Suprapubic skin (tissue), 4 donors: Measurements from ENCODE around the gene OPALIN. TPM values are rescaled to one million over a fixed set of nuclear protein-coding genes. Genes with fewer than 3 reads are reported as not detected.

Experiments
- DNase-seq, 2 donors: peaks; one replicate each; pipeline ENCODE4 v3.0.0-alpha.2; 2019; ENCODE audit warnings: low spot score in 2 of 2
- H3K27ac ChIP-seq: fragments of 200-600 bp; sonication (generic); one replicate; pipeline ENCODE4 v1.5.1; 2019
- H3K27me3 ChIP-seq: fragments of 200-600 bp; sonication (generic); one replicate; pipeline ENCODE4 v1.5.1; 2019
- H3K36me3 ChIP-seq: fragments of 200-600 bp; sonication (generic); one replicate; pipeline ENCODE4 v1.5.1; 2019
- H3K4me1 ChIP-seq: fragments of 200-600 bp; sonication (generic); one replicate; pipeline ENCODE4 v1.5.1; 2019
- H3K4me3 ChIP-seq: fragments of 200-600 bp; sonication (generic); one replicate; pipeline ENCODE4 v1.5.1; 2019; ENCODE audit warnings: mild to moderate bottlenecking
- H3K9me3 ChIP-seq: fragments of 200-600 bp; sonication (generic); one replicate; pipeline ENCODE4 v1.5.1; 2019
- EP300 ChIP-seq: sonication (generic); formaldehyde crosslinking; IDR thresholded peaks from one replicate; pipeline ENCODE4 v1.6.1; 2017; ENCODE audit warnings: antibody characterized with exemption
- POLR2A ChIP-seq, 2 donors: fragments of 450-650 bp; IDR thresholded peaks; one replicate each; pipeline ENCODE4 v1.6.1; 2017; ENCODE audit warnings: antibody characterized with exemption in 2 of 2, mild to moderate bottlenecking in 2 of 2, moderate library complexity in 2 of 2
- POLR2AphosphoS5 ChIP-seq, 3 donors: sonication (generic); formaldehyde crosslinking; IDR thresholded peaks; one replicate each; pipeline ENCODE4 v1.6.1; 2017; ENCODE audit warnings: antibody characterized with exemption in 3 of 3
- WGBS: methylation state at CpG from one replicate; pipeline ENCODE4 v1.1.5; 2018; 5-methylcytosine and 5-hydroxymethylcytosine counted together
- total RNA-seq, 4 donors: library from RNA; depleted of rRNA; stranded (reverse); fragments of >200 nt; gene quantifications; one replicate each; pipeline ENCODE4 v1.1.0, GENCODE V29; 2016
- TF ChIP-seq, protein P1 (sequence below), 2 donors: fragments of 200-600 bp in 1 of 2; fragments of 450-650 bp in 1 of 2; sonication (generic) in 1 of 2; IDR thresholded peaks; one replicate each; pipeline ENCODE4 v1.5.1; 2016 to 2019; ENCODE audit warnings: antibody characterized with exemption in 2 of 2, mild to moderate bottlenecking in 1 of 2, moderate library complexity in 1 of 2

OPALIN gene
- total RNA-seq, 4 donors from 2014 or later: not detected

DNA sequence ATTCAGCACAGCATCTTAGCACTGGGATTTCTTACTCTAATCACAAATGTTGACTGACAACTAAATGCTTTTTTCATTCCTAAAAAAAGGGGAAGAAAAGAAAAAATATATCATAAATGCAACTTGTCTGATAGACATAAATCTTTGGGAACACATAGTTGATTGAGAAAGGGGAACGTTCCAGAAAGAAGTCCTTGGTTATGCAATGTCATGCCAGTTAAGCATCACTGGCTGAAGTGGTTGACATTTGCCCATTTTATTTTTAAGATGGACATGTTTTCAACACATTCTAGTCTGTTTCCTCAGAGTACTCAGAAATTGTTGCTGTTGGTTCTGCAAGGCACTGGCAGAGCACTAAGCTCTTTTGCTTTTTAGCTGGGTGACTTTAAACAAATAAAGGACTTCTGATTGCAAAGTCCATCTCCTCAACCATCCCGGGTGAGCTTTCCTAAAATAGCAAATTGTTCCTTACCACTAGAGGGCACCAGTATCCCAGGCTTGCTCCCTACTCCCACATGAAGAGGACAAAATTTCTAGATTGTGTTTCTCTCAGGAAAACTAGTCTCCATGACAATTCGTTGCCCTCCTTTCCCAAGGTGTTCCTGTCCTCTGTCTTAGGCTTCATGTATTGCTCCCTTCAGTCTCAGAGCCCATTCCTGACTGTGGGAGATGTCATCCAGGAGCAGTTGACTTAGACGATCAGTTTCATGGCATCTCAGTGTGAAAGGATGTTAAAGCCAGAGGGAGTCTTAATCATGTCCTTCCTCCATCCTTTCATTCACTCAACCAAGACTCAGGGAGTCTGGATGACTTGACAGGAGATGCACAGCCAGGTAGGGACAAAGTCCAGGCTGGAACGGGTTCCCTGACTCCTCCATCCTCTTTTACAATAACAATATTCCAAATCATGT lies 23.9 kb downstream of the OPALIN start:
- Histone ChIP-seq H3K36me3 (no peaks in the 10 kb centered on the region), H3K27me3 (peaks cover 37% of the 10 kb centered on the region), H3K9me3 (no peaks in the 10 kb centered on the region), H3K4me1 (peaks cover 3% of the 10 kb centered on the region), H3K4me3 (no peak overlapping the region), H3K27ac (no peak overlapping the region)
- WGBS: 43% methylated on average over 5 of the region's 5 CpGs
- TF ChIP-seq, protein P1, sequence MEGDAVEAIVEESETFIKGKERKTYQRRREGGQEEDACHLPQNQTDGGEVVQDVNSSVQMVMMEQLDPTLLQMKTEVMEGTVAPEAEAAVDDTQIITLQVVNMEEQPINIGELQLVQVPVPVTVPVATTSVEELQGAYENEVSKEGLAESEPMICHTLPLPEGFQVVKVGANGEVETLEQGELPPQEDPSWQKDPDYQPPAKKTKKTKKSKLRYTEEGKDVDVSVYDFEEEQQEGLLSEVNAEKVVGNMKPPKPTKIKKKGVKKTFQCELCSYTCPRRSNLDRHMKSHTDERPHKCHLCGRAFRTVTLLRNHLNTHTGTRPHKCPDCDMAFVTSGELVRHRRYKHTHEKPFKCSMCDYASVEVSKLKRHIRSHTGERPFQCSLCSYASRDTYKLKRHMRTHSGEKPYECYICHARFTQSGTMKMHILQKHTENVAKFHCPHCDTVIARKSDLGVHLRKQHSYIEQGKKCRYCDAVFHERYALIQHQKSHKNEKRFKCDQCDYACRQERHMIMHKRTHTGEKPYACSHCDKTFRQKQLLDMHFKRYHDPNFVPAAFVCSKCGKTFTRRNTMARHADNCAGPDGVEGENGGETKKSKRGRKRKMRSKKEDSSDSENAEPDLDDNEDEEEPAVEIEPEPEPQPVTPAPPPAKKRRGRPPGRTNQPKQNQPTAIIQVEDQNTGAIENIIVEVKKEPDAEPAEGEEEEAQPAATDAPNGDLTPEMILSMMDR (IDR thresholded peaks at IDR 0.05): peak in 1 of 2 donors; percentile 66
- no peak for TF ChIP-seq POLR2A (IDR thresholded peaks at IDR 0.05)
- DNase-seq: no peak

DNA sequence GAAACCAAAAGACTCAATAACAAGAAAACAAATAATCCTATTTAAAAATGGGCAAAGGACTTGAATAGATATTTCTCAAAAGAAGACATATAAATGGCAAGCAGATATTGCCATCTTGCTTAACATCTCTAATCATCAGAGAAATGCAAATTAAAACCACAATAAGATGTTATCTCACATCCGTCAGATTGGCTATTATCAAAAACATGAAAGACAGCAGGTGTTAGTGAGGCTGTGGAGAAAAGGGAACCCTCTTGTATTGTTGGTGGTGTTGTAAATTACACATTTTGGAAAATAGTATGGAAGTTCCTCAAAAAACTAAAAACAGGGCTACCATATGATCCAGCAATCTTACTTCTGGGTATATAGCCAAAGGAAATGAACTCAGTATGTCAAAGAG lies 25.7 kb downstream of the OPALIN start:
- TF ChIP-seq POLR2A (IDR thresholded peaks at IDR 0.05) (no peak), POLR2AphosphoS5 (IDR thresholded peaks at IDR 0.05) (no peak), EP300 (no peak)
- TF ChIP-seq, protein P1 (IDR thresholded peaks at IDR 0.05): no peak
- Histone ChIP-seq H3K27me3 (peaks cover 46% of the 10 kb centered on the region), H3K27ac (no peak overlapping the region), H3K4me3 (no peak overlapping the region), H3K9me3 (no peaks in the 10 kb centered on the region), H3K36me3 (no peaks in the 10 kb centered on the region), H3K4me1 (peaks cover 3% of the 10 kb centered on the region)
- 40% methylated on average over 1 of the region's 1 CpG for WGBS
- no peak for DNase-seq

DNA sequence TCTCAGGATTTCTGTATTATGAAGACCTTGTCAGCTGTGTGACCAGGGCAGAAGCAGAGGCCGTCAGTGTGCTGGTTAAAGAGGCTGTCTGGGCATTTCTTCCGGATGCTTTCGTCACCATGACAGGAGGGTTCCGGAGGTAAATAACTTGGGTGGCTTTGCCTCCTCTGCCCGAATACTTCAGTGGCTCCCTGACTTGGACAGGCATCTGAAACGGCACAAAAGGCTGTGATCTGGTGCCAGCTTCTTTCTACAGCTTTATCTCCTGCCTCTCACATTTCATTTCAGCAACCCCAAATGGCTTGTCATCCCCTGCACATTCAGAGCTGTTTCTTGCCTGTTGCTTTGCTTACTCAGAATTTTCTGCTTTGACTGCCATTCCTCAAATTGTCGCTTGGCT lies 31.3 kb downstream of the OPALIN start:
- 66% methylated on average over 7 of the region's 7 CpGs for WGBS
- no peak overlapping the region for H3K4me3 ChIP-seq
- H3K27me3 ChIP-seq: peaks cover 46% of the 10 kb centered on the region
- no peak for TF ChIP-seq EP300
- TF ChIP-seq POLR2AphosphoS5 (IDR thresholded peaks at IDR 0.05): no peak
- TF ChIP-seq, protein P1 (IDR thresholded peaks at IDR 0.05): no peak
- TF ChIP-seq POLR2A (IDR thresholded peaks at IDR 0.05): no peak
- H3K9me3 ChIP-seq: no peaks in the 10 kb centered on the region
- no peaks in the 10 kb centered on the region for H3K4me1 ChIP-seq
- no peaks in the 10 kb centered on the region for H3K36me3 ChIP-seq
- no peak overlapping the region for H3K27ac ChIP-seq
- no peak for DNase-seq

DNA sequence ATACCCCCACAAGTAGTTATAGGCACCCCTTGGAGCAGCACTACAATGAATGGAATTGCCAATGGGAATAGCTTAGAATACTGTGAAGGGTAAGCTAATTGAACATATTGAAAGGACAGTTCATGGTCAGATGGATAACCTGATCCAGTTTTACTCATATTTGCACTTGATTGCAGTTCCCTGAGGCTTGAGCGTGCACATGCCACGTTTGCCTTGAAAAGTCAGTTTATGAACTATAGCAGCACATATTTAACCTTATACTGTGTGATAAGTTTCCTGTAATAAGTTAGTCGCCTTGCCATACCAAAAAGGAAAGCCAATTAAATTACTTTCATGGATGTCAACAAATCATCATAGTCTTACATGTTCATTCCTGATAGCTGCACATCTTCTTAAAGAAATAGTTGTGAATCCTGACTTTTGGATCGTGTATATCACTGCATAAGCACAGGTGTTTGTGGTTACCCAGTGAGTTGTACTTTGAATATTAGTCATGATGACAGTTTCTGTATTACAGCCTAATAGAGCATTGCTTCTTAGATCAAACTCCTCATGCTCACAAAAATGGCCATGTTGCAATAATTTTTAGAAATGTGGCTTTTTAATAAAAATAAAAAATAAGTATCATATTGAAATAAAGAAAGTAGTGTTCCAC lies 33.0 kb downstream of the OPALIN start:
- Histone ChIP-seq H3K4me1 (no peaks in the 10 kb centered on the region), H3K4me3 (no peak overlapping the region), H3K27me3 (peaks cover 37% of the 10 kb centered on the region), H3K36me3 (no peaks in the 10 kb centered on the region), H3K27ac (no peak overlapping the region), H3K9me3 (no peaks in the 10 kb centered on the region)
- WGBS: 71% methylated on average over 4 of the region's 4 CpGs
- no peak for DNase-seq
- TF ChIP-seq, protein P1 (IDR thresholded peaks at IDR 0.05): no peak
- TF ChIP-seq POLR2AphosphoS5 (IDR thresholded peaks at IDR 0.05) (no peak), EP300 (no peak), POLR2A (IDR thresholded peaks at IDR 0.05) (no peak)

DNA sequence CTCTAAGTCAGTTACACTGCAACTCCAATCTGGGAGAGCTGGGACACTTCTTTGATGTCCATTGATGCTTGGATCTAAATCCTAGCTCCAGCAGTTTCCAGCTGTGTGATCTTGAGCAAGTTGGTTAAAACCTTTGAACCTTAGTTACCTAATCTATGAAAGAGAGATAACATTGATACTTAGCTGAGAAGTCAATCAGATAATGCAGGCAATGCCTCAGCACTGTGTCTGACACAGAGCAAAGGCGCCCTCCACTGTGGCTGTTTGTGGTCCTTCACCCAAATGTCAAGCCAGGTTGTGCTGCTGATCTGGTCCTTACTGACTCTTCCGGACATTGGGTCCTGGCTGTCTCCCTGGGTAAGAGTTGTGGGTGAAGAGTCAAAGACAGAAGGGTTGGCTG lies 34.4 kb downstream of the OPALIN start:
- 80% methylated on average over 2 of the region's 2 CpGs for WGBS
- Histone ChIP-seq H3K27ac (no peak overlapping the region), H3K4me3 (no peak overlapping the region), H3K4me1 (no peaks in the 10 kb centered on the region), H3K36me3 (no peaks in the 10 kb centered on the region), H3K27me3 (peaks cover 31% of the 10 kb centered on the region), H3K9me3 (no peaks in the 10 kb centered on the region)
- no peak for DNase-seq
- no peak for TF ChIP-seq POLR2A (IDR thresholded peaks at IDR 0.05)
- TF ChIP-seq EP300: no peak
- TF ChIP-seq, protein P1 (IDR thresholded peaks at IDR 0.05): no peak
- no peak for TF ChIP-seq POLR2AphosphoS5 (IDR thresholded peaks at IDR 0.05)
